HG03103 (cell line): ENCODE data around the gene MSI2.

Experiments used
- ATAC-seq: cut with Tn5 transposase; IDR thresholded peaks from one replicate; pipeline ENCODE4 v1.9.1; 2021; ENCODE audit warnings: low read depth; ENCODE audit not compliant: unreplicated experiment

MSI2 gene

GRCh38 chr17:57363580-57363979 lies 107.3 kb downstream of the MSI2 start:
- ATAC-seq = no peak

DNA sequence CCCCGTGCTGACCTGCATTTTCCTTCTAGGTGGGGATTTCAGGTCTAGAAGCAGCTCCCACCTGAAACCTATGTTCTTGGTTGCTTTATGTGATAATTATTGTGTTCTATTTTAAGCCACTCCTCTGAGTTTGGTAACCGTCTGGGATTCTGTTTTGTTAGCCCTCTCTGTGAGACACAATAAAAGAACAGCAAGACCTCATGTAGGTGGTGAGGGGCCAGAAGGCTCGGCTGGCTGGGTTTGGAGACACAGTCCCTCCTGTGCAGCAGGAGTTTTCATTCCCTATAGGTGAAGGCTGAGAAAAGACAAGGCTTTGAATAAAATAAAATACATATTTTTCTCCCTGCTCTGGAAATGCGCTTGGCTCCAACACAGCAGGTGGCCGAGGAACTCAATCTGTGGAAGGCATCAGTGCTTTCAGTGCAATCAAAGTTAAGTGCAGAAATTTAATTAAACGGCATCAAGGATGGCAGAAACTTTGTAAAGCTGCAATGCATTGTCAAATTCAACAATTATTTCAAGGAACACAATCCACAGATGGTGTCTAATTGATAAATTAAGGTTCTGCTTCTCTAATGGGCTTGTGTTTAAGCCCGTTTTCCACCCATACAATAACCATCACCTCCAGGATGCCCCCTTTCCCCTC lies 107.8 kb downstream of the MSI2 start:
- no peak for ATAC-seq

DNA sequence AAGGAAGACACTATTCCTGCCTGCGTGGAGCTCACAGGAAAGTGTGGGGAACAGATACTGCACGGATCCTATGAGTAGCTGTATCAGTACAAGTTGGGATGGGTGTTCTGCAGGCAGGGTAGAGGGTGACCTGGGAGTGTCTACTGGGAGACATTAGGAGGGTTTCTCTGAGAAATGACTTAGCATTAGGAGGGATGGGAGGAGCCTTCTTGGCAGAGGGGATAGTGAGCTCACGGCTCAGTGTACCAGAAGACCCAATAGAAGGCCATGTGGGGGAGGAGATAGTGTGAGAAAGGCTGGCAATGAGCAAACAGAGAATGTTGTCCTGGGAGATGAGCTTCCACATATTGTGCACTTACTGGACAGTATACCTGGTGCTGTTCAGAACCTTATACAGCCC lies 109.1 kb downstream of the MSI2 start:
- ATAC-seq = no peak

GRCh38 chr17:57366177-57366557 lies 109.8 kb downstream of the MSI2 start:
- no peak for ATAC-seq

GRCh38 chr17:57366558-57367351 lies 110.4 kb downstream of the MSI2 start:
- ATAC-seq = no peak

- ATAC-seq = no peak
Observed at GRCh38 chr17:57368637-57369336, 112.5 kb downstream of the MSI2 start.

- no peak for ATAC-seq
Observed at GRCh38 chr17:57369509-57369945, 113.2 kb downstream of the MSI2 start.

- ATAC-seq = no peak
Observed at GRCh38 chr17:57370037-57370581, 113.8 kb downstream of the MSI2 start.

- no peak for ATAC-seq
Observed at GRCh38 chr17:57370619-57371018, 114.3 kb downstream of the MSI2 start.

DNA sequence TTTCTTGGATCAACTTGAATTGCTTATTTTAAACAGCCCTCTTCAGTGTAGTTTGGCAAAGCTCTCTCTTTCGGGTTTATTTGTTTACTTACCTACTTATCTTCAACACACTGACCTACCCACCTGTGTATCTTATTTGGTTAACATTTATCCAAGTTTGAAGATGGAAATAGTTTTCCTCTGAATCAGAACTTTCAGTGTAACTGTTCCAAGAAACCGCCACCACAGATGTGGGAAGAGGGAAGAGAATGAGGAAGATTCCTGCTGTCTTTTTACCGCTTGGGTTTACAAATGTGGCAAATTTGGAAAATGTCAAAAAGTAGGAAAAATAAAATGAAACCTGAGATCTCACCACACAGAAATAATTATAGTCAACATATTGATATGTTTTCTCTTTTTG lies 115.8 kb downstream of the MSI2 start:
- ATAC-seq = no peak

- no peak for ATAC-seq
Observed at GRCh38 chr17:57373048-57373447, 116.7 kb downstream of the MSI2 start.

- ATAC-seq = no peak
Observed at GRCh38 chr17:57373756-57374155, 117.4 kb downstream of the MSI2 start.

DNA sequence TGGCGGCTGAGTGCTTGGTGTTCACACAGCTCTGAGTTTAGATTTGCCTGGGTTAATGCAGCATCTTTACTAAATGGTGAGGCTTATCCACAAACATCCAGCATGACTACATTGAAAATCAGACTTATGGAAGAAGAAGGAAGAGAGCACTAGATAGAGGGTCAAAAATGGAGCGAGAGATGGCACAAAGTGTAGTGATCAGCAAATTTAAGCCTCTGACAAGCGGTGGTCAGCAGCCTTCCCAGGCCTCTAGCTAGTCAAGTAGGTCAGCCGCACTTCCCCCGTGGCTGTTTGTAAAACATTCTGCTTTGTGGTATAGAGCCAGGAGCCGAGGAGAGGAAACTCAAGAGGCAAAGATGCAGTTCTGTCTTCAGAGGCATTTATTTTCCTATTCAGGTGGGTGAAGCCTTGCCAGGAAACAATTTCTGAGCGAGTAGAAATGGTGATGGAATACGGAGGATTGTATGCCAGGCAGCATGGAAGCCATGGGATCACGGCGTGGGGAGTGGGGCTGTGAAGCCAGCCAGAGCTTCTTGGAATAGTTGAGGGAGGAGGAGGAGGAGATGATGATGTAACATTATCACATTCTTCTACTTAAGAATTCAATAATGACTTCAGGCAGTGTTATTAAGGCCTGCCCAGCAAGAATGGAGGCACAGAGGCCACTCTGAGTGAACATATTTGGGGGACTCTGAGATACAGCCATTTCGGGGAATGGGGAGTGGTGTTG lies 118.9 kb downstream of the MSI2 start:
- no peak for ATAC-seq

- no peak for ATAC-seq
Observed at GRCh38 chr17:57375770-57376225, 119.5 kb downstream of the MSI2 start.

DNA sequence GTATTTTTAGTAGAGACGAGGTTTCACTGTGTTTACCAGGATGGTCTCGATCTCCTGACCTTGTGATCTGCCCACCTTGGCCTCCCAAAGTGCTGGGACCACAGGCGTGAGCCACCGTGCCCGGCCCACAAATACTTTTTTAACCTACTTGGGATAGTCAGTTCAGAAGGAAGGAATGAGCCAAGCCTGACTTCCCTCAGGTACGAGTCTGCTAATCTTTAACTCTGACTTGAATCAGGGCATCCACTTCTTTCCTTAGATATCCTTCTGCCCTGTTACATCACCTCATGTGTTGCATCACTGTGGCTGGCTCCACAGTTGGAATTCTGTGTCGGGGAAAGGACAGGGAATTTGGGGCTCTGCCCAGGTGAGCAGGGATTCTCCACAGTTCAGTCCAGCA lies 120.8 kb downstream of the MSI2 start:
- no peak for ATAC-seq

DNA sequence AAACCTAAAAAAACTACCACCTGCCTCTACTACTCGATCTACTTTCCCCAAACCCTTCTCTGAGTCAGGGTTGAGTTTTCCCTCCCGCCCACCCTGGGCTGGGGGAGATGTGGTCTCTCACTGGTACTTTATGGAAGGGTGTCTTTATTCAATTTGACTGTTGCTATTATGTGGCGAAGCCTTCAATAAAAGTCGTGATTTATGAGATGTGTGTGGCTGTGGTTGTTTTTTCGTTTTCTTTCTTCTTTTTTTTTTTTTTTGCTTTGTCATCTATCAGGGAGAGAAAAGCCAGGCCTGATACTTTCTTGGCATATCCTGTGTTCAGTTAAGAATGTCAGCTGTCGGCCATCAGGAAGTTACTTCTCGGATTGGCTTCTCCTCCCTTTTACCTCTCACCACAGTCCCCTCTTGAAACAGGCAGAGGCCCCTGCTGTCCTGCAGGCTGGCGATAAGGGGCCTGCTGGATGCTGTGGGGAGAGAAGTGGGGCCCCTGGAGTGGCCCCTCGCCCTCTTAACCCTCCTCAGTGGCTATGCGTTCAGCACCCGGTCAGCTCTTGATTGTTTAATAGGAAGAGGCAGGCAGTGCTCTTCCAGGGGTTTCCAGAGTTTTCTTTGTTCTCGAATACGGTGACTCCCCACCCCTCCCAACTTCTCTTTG lies 123.0 kb downstream of the MSI2 start:
- no peak for ATAC-seq

DNA sequence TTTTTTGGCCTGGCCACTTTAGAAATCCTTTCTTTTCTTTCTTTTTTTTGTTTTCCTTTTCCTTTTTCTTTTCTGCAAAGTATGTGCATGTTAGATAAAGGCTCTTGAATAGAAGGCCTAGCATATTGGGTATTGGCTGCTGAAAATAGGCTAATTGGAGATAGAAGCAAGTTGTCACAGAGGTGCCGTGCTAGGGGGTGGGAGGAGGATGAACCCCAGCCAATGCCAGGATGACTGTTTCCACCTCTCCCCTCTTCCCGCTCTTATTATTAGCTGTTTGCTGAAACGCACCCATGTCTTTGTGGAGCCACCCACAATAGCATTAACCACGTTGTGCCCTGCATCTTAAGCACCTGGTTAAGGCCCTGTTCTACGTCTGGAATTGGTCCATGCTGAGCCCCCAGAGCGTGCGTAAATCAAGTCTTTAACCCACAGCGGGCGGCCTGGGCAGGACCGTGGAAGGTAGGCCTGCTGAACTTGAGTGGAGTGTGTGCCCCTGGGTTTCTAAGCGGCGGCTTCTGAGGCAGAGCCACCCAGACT lies 123.6 kb downstream of the MSI2 start:
- ATAC-seq = no peak

- no peak for ATAC-seq
Observed at GRCh38 chr17:57381498-57381897, 125.2 kb downstream of the MSI2 start.

- no peak for ATAC-seq
Observed at GRCh38 chr17:57384219-57384618, 127.9 kb downstream of the MSI2 start.

- ATAC-seq = no peak
Observed at GRCh38 chr17:57385975-57386374, 129.7 kb downstream of the MSI2 start.
